ENCODE results near the gene STK32B.

DNA sequence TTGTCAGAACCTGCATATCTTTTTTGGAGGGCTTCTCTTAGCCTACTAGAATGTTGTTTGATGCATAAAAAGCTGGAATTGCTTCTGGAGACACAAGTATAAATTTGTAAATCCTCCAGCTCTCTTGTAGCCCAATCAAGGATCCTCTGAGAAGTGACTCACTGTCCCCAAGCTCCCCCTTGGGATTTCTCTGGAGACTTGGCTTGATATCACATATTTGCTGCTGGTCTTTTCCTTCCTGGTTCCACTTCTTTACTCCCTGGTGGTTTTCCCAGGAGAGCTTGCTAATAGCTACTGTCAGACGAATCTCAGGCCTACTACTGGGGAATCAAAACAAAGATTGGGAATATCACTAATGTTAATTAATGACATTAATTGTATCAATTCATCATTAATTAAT, 173.1 kb downstream of the STK32B start:
- no peak for TF ChIP-seq NFRKB (IDR thresholded peaks at IDR 0.05)
- no peak for TF ChIP-seq FOXM1 (IDR thresholded peaks at IDR 0.05; ENCODE audit: borderline replicate concordance)
- no peak for TF ChIP-seq ARNT (IDR thresholded peaks at IDR 0.05)
- no peak for TF ChIP-seq FOXA1 (IDR thresholded peaks at IDR 0.05)
- TF ChIP-seq FOXK2 (IDR thresholded peaks at IDR 0.05) = no peak
- TF ChIP-seq BHLHE40 (IDR thresholded peaks at IDR 0.05; ENCODE audit: borderline replicate concordance) = no peak
- no peak for TF ChIP-seq ELF4 (IDR thresholded peaks at IDR 0.05)
- TF ChIP-seq ZNF384 (IDR thresholded peaks at IDR 0.05) = no peak
- TF ChIP-seq TARDBP (IDR thresholded peaks at IDR 0.05) = no peak
- no peak for TF ChIP-seq SP1 (IDR thresholded peaks at IDR 0.05)
- TF ChIP-seq CTBP1 (IDR thresholded peaks at IDR 0.05; ENCODE audit: borderline replicate concordance) = no peak
- no peak for TF ChIP-seq SUZ12 (IDR thresholded peaks at IDR 0.05)
- TF ChIP-seq LEF1 (IDR thresholded peaks at IDR 0.05; ENCODE audit: borderline replicate concordance) = no peak
- TF ChIP-seq, protein P1, sequence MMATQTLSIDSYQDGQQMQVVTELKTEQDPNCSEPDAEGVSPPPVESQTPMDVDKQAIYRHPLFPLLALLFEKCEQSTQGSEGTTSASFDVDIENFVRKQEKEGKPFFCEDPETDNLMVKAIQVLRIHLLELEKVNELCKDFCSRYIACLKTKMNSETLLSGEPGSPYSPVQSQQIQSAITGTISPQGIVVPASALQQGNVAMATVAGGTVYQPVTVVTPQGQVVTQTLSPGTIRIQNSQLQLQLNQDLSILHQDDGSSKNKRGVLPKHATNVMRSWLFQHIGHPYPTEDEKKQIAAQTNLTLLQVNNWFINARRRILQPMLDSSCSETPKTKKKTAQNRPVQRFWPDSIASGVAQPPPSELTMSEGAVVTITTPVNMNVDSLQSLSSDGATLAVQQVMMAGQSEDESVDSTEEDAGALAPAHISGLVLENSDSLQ (IDR thresholded peaks at IDR 0.05) = no peak
